GM12872 (cell line): ENCODE data around the gene MYO5A.

Source experiments
- CTCF ChIP-seq: IDR thresholded peaks from 3 replicates; pipeline ENCODE4 v1.5.1; 2011; ENCODE audit warnings: low read depth, mild to moderate bottlenecking, low read length, moderate library complexity; ENCODE audit not compliant: insufficient read depth

The MYO5A gene

DNA sequence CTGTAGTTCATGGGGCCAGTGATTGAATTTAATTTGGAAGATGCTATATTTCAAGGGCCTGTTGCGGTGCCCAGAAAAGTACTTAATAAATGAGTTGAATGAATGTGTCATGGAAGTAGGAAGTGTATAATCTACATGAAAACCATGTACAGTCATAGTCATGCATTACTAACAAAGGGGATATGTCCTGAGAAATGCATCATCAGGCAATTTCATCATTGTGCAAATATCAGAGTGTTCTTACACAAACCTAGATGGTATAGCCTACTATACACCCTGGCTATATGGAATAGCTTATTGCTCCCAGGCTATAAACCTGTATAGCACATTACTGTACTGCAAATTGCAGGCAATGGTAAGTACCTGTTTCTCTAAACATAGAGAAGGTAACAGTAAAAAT is 222.4 kb downstream of the MYO5A start:
- no peak for TF ChIP-seq CTCF

DNA sequence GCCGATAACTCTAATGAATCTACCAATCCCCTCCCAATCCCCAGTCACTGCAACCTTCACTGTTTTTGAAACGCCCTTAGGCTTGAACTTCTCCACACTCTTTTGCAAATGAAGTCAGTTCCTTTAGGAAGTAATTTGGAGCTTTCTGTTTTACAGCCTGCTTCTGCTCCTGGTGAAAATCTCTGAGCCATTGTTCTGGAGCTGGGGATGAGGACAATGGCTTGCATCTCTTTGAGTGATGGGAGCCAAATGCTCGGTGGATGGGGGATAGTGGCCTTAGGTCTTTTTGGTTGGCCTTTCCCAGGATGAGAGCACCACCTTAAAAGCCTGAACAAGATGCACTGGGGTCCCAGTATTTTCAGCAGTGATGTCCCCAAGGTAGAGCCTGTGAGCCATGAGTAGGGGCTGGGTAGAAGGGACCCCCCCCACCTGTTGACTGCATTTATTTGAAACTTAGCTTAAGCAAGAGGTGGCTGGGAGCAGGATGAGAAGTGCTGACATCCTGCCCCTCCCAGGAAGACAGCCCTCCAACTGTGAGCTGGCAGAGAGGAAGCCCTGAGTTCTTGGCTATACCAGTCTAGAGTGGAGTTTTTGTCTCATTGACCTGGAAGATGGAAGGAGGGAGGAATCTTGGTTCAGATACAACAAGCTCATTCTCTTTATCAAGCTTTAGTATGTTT is 225.4 kb downstream of the MYO5A start:
- no peak for TF ChIP-seq CTCF

DNA sequence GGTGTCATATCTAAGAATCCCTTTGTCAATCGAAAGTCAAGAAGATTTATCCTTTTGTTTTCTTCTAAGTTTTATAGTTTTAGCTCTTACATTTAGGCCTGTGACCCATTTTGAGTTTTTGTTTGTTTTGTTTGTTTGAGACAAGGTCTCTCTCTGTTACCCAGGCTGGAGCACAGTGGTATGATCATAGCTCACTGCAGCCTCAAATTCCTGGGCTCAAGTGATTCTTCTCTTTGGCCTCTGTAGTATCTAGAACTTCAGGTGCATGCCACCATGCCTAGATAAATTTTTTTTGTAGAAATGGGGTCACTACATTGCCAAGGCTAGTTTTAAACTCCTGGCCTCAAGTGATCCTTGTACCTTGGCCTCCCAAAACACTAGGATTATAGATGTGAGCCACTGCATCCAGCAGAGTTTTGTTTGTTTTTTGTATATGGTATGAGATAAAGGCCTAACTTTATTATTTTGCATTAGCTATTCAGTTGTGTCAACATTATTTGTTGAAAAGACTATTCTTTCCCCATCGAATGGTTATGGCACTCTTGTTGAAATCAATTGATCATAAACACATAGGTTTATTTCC is 227.3 kb downstream of the MYO5A start:
- TF ChIP-seq CTCF = no peak

DNA sequence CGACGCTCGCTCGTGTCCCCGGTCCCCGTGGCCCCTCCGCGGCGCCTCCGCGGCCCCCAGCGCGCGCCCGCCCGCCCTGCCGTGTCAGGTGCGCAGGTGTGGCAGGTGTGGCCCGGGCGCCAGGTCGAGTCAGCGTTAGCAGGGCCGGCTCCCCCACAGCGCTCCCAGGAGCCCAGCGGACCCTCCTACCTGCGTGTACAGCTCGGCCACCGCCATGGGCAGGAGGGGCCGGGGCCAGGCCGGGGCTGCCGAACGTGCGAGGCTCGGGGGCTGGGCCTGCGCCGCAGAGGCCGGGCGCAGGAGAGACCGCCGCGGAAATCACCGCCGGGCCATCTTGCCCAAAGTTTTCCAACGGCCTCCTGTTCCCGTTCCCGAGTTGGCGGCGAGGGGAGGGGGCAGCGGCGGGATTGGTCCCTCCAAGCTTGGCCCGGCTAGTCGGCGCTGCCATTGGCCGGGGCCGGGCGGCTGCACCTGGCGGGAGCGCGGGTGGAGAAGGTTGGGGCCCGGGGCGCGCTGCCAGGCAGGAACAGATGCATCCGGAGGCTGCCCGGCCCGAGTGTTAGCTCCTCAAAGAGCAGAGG is 233.2 kb downstream of the MYO5A start, which contains the start of gene MYO5C:
MYO5C (minus strand) TSS at position 384 of the 581 bp plus-strand sequence; CDS start at position 216, 168 bp downstream.
- TF ChIP-seq CTCF = no peak

- TF ChIP-seq CTCF = no peak
Observed at GRCh38 chr15:52294881-52295420, 233.7 kb downstream of the MYO5A start.

DNA sequence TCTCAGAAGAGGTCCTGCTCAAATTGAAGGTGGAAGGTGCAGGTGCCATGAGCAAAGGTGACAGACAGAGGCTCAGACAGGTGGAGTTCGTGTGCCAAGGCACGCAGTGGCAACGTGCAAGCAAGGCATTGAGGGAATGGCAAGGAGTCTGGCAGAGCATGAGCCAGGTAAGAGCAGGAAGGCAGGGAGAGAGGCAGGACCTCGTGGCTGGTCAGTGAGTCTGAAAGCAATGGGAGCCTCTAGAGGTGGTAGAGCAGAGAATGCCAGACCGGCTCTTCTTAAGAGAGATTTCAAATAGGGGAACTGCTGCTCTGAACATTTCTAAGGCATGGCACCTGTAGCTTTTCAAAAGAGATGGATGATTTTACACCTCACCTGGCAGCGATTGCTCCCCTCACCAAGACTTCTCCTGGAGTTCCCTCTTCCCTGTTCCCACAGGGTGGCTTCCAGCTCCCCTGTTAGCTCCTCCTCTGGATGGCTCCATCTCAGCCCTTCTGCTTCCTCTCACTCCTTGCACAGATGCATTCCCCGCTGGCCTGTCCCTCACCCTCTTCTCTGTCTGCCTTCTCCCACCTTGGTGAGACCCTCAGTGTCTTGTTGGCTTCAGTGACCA is 235.8 kb downstream of the MYO5A start:
- TF ChIP-seq CTCF = no peak

- no peak for TF ChIP-seq CTCF
Observed at GRCh38 chr15:52291204-52291603, 237.5 kb downstream of the MYO5A start.
